HG03045 (cell line): Measurements from ENCODE around the gene TIMM22.
"Not testable (repeated sequence)": the region's sequence is repeated elsewhere in the genome, so short reads cannot be mapped to it uniquely, and the experiment has no call there.

ENCODE experiments used
- ATAC-seq: cut with Tn5 transposase; IDR thresholded peaks from one replicate; pipeline ENCODE4 v1.9.1; 2021; ENCODE audit warnings: mild to moderate bottlenecking, moderate library complexity; ENCODE audit not compliant: unreplicated experiment

Gene TIMM22

DNA sequence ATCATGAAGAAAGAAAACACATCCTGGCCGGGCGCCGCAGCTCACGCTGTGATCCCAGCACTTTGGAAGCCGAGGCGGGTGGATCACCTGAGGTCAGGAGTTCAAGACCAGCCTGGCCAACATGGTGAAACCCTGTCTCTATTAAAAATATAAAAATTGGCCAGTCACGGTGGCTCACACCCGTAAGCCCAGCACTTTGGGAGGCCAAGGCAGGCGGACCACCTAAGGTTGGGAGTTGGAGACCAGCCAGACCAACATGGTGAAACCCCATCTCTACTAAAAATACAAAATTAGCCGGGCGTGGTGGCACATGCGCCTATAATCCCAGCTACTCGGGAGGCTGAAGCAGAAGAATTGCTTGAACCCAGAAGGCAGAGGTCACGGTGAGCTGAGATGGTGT is 25.1 kb upstream of the TIMM22 start:
- ATAC-seq = not testable (repeated sequence)

DNA sequence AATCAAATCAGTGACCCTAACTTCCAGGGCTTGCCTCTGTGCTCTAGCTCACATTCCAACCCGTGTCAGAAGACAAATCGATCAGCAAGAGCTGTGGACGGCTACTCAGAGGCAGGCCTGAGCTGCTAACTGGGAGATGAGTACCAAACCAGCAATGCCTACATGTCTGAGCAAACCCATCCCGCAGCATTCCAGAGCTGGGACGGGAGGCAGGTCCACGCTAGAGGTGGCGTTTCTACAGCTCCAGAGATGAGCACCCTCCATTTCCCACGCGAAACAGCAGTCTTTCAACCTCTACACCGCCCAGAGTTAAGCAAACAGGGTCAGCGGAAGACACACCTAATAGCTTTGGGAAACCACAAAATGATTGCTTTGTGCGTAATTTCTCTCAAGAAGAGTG is 23.9 kb upstream of the TIMM22 start:
- no peak for ATAC-seq

DNA sequence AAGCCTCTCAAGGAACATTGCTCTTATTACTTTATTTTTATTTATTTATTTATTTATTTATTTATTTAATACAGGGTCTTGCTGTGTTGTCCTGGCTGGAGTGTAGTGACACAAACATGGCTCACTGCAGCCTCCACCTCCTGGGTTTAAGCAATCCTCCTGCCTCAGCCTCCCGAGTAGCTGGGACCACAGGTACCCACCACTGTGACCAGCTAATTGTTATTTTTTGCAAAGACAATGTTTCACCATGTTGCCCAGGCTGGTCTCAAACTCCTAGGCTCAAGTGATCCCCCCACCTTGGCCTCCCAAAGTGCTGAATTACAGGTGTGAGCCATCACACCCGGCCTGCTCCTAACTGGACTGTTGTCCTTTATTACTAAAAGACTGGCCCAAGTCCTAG is 22.2 kb upstream of the TIMM22 start:
- ATAC-seq = not testable (repeated sequence)

DNA sequence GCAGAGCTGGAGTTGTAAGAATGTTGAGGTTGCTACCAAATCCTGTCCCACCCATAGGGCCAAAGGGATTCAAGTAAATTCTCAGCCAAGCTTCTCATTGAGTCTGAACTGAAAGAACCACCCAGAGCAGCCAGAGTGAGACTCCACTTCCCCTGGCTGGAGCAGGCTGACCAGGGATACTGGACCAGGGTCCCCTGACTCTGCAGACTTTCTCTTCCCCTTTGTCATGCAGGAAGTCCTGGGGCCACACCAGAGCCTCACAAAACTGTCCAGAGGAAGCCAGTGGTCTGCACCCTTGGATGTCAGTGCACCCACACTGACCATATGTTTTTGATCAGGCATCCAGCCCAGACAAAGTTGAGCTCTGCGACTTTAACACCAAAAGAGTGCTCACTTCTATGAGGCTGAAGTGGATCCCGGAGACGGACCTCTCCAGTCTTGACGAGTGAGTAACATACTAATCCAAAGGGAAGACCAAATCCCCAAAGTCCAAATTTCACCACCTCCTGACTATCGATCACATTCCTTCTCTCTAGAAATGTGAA is 21.5 kb upstream of the TIMM22 start:
- ATAC-seq = no peak

DNA sequence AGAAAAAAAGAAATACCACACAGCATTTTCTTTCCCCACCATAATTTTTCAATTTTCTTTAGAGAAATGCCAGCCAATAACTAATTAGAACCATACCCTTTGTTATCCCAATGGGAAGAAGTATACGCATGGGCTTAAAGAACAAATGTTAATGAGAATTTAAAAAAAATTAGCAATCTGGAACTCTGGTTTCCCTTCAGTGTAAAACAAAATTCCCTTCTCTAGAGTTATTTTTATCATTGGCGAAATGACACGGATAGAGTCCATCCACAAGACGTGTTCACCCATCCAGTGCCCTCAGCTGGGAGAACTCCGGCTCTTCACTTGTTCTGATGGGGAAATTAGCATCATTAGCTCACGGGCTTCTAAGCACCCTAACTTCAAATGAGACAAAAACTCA is 20.6 kb upstream of the TIMM22 start:
- no peak for ATAC-seq

- no peak for ATAC-seq
These were observed 19.8 kb upstream of the TIMM22 start for GRCh38 chr17:977166-977565.

DNA sequence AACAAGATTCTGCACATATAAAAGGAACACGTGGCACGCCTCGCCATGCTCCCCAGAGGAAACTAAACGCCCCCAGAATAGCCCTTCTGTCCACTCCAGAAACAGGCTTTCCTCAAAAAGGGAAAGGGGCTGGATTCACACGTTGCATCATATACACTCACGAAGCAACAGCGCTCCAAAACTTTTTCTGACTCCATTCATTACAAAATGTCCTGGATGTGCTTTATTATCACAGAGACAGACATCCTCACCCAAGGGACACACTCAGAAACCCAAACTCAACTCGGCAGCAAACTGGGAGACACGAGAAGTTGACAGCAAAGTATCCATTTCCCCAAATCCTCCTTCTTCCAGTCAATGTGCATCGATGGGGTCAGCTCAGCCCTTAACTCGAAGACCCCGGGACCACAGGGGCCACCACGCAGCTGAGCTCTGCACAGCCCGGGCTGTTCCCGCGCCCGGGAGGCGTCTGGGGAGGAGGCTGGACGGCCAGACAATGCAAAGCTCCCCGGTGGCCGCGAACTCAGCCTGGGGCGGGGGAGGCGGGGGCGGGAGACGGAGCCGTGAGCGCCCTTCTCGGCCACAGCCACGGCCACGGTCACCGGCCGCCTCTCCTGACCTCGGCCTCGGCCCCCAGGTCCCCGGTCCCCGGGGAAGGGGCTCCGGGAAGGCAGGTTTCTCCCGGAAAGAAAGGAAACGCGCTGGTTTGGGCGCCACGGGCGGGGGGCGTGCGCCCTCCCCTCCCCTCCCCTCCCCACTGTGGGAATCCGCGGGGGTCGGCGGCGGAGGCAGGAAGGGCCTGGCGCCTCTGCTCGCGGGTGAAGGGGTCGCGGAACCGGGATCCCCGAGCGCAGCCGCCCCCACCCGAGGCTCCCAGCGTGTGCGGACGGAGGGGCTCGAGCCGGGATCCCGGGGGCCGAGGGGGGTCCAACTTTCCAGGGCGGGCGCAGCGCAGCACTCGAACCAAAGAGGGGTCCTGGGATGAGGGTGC is 18.5 kb upstream of the TIMM22 start:
- ATAC-seq = no peak

DNA sequence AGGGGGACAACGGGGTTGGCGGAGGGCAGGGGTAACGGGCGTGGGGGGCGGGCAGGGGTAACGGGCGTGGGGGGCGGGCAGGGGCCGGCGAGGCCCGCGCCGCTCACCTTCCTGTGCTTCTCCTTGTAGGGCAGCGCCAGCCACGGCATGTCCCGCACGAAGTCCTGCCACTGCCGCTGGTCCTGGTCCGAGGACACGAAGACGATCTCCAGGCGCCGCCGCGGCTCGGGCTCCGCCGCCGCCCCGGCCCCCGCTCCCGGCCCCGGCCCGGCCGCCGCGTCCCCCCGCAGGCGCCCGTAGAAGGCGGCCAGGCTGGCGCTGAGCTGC is 17.8 kb upstream of the TIMM22 start:
- ATAC-seq = no peak

- ATAC-seq = peak; percentile 65
These were observed 17.2 kb upstream of the TIMM22 start, which contains the start of gene NXN for GRCh38 chr17:979539-980405. Gene NXN, minus strand, starts transcription at chr17:979776.

DNA sequence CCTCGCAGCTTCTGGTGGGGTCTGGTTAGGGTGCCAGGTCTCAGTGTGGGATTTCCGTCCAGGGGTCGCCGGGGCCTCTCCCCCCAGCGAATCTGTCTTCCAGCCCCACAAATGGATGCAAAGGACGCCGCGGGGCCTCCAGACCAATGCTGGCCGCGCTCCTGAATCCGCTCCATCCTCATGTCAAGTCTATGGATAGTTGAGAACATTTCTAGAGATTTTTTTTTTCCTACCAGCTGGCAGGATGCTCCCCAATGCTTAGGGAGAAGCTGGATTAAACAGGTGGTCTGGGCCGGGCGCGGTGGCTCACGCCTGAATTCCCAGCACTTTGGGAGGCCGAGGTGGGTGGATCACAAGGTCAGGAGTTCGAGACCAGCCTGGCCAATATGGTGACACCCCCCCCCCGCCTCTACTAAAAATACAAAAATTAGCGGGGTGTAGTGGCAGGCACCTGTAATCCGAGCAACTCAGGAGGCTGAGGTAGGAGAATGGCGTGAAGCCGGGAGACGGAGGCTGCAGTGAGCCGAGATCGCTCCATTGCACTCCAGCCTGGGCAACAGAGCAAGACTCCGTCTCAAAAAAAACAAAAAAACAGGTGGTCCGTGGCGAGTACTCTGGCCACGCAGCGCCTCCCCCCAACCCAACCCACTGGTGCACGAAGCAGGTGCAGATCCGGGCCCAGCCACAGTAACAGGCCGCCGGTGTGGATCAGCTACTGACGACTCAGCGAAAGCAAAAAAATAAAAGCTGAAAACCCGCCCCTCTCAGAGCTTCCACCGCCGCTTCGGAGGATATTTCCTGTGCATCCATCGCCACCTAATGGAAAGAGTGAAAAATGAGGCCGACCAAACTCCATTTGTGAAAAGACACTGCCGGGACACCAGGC is 16.3 kb upstream of the TIMM22 start:
- ATAC-seq = no peak

- no peak for ATAC-seq
These were observed 15.7 kb upstream of the TIMM22 start for GRCh38 chr17:981292-981658.

DNA sequence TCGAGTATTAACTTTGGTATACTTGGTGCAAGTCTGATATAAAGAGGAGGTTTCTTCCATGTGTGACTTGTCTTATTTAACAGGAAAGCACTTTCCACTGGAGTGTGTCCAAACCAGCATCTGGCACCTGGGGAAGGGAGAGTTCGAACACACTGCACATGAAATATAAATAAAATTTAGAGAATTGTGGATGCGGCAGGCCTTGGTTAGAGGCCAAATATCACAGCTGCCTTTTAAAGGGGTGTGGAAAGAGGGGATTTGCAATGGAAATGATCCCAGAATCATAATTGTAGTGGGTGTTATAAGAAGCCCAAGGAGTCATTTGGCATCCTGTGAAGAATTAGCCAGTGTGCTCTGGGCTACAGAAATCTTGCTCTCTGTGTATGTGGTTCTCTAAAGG is 13.0 kb upstream of the TIMM22 start:
- no peak for ATAC-seq

GRCh38 chr17:986322-986929 is 10.5 kb upstream of the TIMM22 start:
- no peak for ATAC-seq

- ATAC-seq = no peak
These were observed 9.0 kb upstream of the TIMM22 start for GRCh38 chr17:987931-988330.

GRCh38 chr17:988561-988960 is 8.4 kb upstream of the TIMM22 start:
- no peak for ATAC-seq

- ATAC-seq = no peak
These were observed 4.0 kb upstream of the TIMM22 start for GRCh38 chr17:992933-993332.

DNA sequence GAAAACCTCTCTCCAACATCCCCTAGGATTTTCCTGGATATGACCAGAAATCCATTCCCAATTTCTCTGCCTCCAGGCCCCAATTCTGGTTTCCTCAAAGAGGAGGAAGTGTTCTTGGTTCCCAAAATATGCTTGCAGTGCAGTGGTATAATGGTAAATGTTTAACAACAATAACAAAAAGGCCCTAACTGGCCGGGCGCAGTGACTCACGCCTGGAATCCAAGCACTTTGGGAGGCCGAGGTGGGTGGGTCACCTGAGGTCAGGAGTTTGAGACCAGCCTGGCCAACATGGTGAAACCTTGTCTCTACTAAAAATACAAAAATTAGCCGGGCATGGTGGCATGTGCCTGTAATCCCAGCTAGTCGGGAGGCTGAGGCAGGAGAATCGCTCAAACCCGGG is 1.6 kb upstream of the TIMM22 start:
- ATAC-seq = not testable (repeated sequence)

GRCh38 chr17:998111-998510 is 1.2 kb downstream of the TIMM22 start:
- ATAC-seq = no peak

- no peak for ATAC-seq
These were observed 3.9 kb downstream of the TIMM22 start for GRCh38 chr17:1000597-1001461.
